ENCODE results near the gene MCM6.

- TF ChIP-seq, protein P1, sequence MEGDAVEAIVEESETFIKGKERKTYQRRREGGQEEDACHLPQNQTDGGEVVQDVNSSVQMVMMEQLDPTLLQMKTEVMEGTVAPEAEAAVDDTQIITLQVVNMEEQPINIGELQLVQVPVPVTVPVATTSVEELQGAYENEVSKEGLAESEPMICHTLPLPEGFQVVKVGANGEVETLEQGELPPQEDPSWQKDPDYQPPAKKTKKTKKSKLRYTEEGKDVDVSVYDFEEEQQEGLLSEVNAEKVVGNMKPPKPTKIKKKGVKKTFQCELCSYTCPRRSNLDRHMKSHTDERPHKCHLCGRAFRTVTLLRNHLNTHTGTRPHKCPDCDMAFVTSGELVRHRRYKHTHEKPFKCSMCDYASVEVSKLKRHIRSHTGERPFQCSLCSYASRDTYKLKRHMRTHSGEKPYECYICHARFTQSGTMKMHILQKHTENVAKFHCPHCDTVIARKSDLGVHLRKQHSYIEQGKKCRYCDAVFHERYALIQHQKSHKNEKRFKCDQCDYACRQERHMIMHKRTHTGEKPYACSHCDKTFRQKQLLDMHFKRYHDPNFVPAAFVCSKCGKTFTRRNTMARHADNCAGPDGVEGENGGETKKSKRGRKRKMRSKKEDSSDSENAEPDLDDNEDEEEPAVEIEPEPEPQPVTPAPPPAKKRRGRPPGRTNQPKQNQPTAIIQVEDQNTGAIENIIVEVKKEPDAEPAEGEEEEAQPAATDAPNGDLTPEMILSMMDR (IDR thresholded peaks at IDR 0.05) = no peak
- no peak for TF ChIP-seq POLR2A (IDR thresholded peaks at IDR 0.05)
- no peak for TF ChIP-seq POLR2AphosphoS5 (IDR thresholded peaks at IDR 0.05)
Measured at GRCh38 chr2:135825131-135825530, 51.1 kb downstream of the MCM6 start.
